Measurements from ENCODE around the gene SLC10A7.

- TF ChIP-seq ZNF347 (CRISPR knock-in tag; IDR thresholded peaks at IDR 0.05; ENCODE audit: low read depth) (no peak), PREB (CRISPR knock-in tag; IDR thresholded peaks at IDR 0.05) (no peak), ATF7 (IDR thresholded peaks at IDR 0.05) (no peak), NFIC (IDR thresholded peaks at IDR 0.05) (no peak), BRF1 (IDR thresholded peaks at IDR 0.05; ENCODE audit: borderline replicate concordance, extremely low read depth, insufficient read length) (no peak), IRF9 (tag; IDR thresholded peaks at IDR 0.05) (no peak), DDX20 (tag; IDR thresholded peaks at IDR 0.05; ENCODE audit: low read depth) (no peak)
- TF ChIP-seq, protein P1, sequence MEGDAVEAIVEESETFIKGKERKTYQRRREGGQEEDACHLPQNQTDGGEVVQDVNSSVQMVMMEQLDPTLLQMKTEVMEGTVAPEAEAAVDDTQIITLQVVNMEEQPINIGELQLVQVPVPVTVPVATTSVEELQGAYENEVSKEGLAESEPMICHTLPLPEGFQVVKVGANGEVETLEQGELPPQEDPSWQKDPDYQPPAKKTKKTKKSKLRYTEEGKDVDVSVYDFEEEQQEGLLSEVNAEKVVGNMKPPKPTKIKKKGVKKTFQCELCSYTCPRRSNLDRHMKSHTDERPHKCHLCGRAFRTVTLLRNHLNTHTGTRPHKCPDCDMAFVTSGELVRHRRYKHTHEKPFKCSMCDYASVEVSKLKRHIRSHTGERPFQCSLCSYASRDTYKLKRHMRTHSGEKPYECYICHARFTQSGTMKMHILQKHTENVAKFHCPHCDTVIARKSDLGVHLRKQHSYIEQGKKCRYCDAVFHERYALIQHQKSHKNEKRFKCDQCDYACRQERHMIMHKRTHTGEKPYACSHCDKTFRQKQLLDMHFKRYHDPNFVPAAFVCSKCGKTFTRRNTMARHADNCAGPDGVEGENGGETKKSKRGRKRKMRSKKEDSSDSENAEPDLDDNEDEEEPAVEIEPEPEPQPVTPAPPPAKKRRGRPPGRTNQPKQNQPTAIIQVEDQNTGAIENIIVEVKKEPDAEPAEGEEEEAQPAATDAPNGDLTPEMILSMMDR (IDR thresholded peaks at IDR 0.05 in 2 of 3, conservative IDR thresholded peaks at IDR 0.05 in 1 of 3; ENCODE audit: insufficient read depth in 2 of 3, low read depth in 1 of 3, low read length in 3 of 3): no peak
Measured at GRCh38 chr4:146550161-146550560, 28.4 kb upstream of the SLC10A7 start.

Measured in K562 (cell line).